GM04504 (cell line): ENCODE data around the gene CARD9.
"Not testable (repeated sequence)": the region's sequence is repeated elsewhere in the genome, so short reads cannot be mapped to it uniquely, and the experiment has no call there.

Experiments used
- DNase-seq: peaks from one replicate; pipeline ENCODE4 v3.0.0-alpha.2; 2012; ENCODE audit warnings: low read depth

The CARD9 gene

DNA sequence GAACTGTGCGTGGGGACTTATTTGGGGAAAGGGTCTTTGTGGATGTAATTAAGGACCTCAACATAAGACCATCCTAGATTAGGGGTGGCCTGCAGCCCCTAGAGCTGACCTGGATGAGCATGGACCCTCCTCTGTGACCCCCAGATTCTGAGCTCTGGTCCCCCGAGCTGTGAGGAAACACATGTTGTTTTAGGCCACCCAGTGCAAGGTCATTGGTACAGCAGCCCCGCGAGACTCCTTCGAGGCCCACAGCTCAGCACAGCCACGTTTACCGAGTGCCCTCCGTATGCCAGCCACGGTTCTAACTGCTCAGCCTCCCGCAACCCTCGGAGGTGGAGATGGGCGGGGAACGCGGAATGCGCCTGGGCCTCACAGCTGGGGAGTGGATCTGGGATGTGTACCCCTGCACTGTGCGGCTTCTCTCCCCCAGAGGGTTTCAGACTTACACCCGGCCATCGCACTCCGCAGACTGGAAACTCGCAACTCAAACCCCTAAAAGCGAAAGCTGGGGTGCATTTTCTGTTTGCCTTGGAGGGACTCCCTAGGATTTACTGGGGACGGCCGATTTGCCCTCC is 50.6 kb downstream of the CARD9 start:
- DNase-seq: no peak

DNA sequence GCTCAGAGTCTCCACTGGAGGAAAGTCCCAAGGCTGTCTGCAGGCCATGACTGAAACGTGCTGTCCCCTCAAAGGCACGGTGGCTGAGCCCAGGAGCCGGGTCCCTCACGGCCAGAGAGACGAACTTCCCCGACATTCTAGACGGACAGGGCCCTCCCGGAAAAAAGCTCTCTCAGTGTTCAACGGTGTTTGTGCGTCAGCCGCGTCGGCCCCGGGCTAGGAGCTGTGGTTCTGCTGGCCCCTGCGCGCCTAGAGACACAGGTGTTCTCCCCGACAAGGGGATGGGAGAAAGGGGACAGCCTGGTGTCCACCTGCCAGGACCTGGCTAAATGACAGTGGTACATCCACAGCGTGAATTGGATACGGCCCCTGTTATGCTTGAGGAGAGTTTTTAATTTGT is 51.9 kb downstream of the CARD9 start:
- DNase-seq: no peak

DNA sequence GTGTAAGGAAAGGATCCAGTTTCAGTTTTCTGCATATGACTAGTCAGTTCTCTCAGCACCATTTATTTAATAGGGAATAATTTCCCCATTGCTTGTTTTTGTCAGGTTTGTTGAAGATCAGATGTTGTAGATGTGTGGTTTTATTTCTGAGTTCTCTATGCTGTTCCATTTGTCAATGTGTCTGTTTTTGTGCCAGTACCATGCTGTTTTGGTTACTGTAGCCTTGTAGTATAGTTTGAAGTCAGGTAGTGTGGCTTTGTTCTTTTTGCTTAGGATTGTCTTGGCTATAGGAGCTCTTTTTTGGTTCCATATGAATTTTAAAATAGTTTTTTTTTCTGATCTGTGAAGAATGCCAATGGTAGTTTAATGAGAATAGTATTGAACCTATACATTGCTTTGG is 52.5 kb downstream of the CARD9 start:
- DNase-seq: not testable (repeated sequence)

DNA sequence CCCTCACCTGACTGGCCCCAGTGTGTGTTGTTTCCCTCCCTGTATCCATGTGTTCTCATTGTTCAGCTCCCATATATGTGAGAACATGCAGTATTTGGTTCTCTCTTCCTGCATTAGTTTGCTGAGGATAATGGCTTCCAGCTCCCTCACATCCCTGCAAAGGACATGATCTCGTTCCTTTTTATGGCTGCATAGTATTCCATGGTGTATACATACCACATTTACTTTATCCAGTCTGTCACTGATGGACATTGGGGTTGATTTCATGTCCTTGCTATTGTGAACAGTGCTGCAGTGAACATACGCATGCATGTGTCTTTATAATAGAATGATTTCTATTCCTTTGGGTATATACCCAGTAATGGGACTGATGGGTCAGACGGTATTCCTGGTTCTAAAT is 53.5 kb downstream of the CARD9 start:
- DNase-seq: not testable (repeated sequence)

DNA sequence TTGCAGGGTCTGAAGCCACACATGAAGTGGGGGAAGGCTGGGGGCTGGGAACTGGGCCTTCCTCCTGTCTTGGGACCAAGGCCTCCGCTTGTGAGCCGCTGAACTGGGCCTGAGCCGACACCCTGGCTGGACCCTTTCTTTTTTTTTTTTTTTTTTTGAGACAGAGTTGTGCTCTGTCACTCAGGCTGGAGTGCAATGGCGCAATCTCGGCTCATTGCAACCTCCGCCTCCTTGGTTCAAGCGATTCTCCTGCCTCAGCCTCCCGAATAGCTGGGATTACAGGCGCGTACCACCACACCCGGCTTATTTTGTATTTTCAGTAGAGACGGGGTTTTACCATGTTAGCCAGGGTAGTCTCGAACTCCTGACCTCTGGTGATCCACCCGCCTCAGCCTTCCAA is 54.2 kb downstream of the CARD9 start:
- not testable (repeated sequence) for DNase-seq

DNA sequence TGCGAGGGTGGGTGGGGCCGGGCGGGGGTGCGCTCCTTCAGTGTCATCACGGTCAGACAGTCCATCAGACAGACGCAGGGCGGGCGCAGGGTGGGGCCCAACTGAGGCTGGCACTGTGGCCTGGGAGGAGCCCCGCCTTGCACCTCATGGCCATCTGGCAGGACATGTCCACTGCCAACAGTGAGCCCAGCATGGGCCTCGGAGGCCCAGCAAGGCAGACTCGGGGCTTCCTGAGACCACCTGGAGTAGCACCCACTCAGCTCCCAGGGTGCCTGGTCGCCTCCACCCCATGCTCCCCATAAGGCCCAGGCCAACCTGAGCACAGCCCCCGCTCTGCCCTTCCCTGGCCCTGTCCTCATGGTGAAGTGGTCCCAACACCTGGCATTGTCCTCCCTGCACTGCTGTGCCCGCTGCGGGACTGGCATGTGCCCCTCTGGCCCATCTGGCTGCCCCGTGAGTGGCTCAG is 54.7 kb downstream of the CARD9 start:
- no peak for DNase-seq

DNA sequence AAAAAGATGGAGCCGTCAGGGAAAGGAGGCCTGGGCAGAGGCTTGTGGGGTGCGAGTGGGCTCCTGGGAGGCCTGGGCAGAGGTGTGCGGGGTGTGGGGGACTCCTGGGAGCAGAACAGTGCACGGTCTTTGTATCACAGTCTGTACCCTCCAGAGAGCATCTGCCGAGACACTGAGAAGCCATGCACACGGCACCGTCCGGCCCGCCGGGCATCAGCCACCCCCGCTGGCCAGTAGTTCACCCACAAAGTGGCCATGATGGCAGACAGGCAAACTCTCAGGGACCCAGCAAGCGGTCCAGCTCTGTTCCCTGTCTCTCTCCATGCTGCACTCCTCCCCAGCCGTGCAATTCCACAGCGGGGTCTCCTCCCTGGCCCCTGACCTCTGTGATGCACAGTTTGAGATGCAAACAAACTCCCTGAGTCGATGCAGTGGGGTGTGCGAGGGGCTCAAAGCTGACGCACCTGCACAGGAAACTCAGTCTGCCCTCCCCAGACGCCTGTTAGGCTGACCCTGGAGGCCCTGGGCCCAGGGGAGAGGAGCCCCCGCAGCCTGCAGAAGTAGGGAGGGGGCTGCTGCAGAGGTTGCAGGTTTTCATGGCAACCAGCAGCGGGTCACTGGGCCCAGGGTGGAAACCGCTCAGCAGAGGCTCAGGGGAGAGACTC is 55.2 kb downstream of the CARD9 start:
- no peak for DNase-seq

DNA sequence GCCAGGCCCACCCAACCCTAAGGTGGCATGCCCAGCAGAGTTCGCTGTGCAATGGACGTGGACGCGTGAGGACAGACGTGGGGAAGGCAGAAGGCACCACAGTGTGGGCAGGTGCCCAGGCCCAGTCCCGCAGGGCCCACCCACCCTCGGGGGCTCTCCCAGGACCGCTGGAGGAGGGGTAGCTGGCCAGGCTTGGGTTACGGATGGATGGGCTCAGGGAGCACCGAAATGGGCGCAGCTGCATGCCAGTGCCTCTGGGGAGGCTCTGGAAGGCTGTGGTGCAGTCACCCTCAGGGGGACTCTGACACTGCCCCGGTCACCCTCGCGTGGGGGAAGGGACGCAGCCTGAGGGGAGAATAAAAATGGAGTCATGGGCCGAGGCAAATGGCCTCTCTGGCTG is 55.8 kb downstream of the CARD9 start:
- DNase-seq: no peak

DNA sequence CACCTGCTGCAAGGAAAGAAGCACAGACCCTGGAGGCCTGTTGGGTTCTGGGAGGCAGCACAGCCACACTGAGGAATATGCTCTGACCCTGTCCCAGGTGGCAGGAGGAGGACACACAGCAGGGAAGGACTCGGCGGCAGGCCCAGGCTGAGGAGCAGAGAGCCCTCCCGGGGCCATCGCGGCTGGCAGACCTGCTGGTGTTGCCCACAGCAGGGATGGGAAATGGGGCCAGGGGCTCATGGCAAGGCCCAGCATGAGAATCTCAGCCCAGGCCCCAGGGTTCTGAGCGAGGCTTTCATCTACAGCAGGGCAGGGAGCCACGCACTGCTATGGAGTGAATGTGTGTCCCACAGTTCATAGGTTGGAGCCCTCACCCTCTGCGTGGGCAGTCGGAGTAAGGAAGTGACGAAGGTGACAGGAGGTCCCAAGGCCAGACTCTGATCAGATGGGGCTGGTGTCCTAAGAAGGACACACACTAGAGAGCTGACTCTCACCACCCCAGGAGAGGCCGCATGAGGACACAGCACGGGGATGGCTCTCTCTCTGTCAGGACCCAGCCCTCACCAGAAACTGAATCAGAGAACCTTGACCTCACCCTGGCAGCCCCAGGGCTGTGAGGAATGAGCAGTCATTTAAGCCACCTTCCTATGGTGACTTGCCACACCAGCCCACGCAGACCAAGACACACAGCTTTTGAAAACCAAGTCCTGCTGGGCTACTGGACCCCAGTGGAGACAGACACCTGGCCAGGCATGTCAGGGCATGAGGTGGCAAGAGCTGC is 56.4 kb downstream of the CARD9 start:
- no peak for DNase-seq

DNA sequence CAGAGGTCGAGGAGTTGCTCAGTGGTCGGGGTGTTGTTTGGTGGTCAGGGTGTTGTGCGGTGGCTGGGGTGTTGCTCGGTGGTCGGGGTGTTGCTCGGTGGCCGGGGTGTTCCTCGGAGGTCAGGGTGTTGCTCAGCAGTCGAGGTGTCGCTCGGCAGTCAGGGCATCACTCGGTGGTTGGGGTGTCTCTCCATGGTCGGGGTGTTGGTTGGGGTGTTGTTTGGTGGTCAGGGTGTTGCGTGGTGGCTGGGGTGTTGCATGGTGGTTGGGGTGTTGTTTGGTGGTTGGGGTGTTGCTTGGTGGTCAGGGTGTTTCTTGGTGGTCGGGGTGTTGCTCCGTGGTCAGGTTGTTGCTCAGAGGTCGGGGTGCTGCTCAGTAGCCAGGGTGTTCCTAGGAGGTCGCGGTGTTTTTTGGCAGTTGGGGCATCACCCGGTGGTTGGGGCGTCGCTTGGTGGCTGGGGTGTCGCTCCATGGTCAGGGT is 57.2 kb downstream of the CARD9 start:
- DNase-seq: no peak

DNA sequence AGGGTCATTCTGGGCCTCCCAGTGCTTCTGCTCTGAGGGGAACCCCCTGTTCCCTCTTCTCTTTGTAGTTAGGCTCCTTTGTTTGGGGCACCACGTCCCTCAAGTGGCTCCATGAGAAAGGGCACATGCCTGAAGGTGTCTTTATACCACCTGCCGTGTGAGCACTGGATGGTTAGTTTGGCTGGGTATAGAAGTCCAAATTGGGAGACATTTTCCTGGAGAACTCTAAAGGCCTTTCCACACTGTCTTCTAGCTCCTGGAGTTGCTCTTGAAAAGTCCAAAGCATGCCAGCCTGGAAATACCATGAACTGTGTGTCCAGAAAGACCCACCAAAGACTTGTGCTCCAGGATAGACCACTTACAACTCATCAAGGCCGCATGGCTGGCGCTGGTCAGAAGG is 58.5 kb downstream of the CARD9 start:
- no peak for DNase-seq

DNA sequence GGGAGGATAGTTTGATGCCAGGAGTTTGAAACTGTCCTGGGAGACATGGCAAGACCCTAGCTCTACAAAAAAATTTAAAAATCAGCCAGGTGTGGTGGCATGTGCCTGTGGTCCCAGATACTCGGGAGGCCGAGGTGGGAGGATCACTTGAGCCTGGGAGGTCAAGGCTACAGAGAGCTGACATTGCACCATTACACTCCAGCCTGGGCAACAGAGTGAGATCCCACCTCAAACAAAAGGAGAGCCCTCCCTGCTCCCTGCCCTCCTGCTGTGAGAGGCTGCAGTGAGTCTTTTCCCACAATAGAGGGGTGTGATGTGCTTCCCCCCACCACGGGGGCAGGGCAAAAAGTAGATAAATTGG is 59.4 kb downstream of the CARD9 start:
- DNase-seq: no peak
